ENCODE data around the gene ZNF446. TPM values are rescaled to one million over a fixed set of nuclear protein-coding genes. Genes with fewer than 3 reads are reported as not detected.
A peak's percentile ranks its signal among the peaks of the same experiment; 100 is the strongest.

The ZNF446 gene
- total and polyA plus RNA-seq, 9 donors = 1.9 to 24.9 (median 18.6) TPM

GRCh38 chr19:58519355-58520256 is 43.5 kb downstream of the ZNF446 start, which contains the start of gene ZBTB45:
ZBTB45 (minus strand) TSS chr19:58519810; CDS start chr19:58517673, 2,137 bp downstream.
- Histone ChIP-seq H3K4me3 (peak within 1 kb of the TSS; percentile 76), H3K27ac (peak within 1 kb of the TSS; percentile 65 to 86), H3K9me3 (no peaks in the 10 kb centered on the region), H3K4me1 (ENCODE audit: insufficient read depth) (peaks cover 7% of the 10 kb centered on the region), H3K36me3 (no peaks in the 10 kb centered on the region), H3K27me3 (no peaks in the 10 kb centered on the region)
- DNase-seq = peak; percentile 90 to 95 (median 92)
- 0 to 1% (median 0%) methylated on average over 83 to 87 of the region's 87 CpGs for WGBS, 3 donors
- no peak for TF ChIP-seq EP300 (IDR thresholded peaks at IDR 0.05)
- TF ChIP-seq POLR2A (IDR thresholded peaks at IDR 0.05) = peak; percentile 75
- peak; percentile 24 to 94 (median 89) for TF ChIP-seq CTCF (IDR thresholded peaks at IDR 0.05)
- intact Hi-C loops (cut with DNase I) = loop anchor here in 1 of 4 donors (1.0 kb wide), 1 partner anchor 39 kb away; the partner anchor contains the start of gene UBE2M

- H3K36me3 ChIP-seq = no peaks in the 10 kb centered on the region
- H3K9me3 ChIP-seq = no peaks in the 10 kb centered on the region
- 6% methylated on average over 7 of the region's 7 CpGs for WGBS, 3 donors
- no peak for TF ChIP-seq EP300 (IDR thresholded peaks at IDR 0.05)
- no peak for TF ChIP-seq CTCF (IDR thresholded peaks at IDR 0.05)
- no peak for TF ChIP-seq POLR2A (IDR thresholded peaks at IDR 0.05)
- DNase-seq = no peak
- H3K27me3 ChIP-seq = no peaks in the 10 kb centered on the region
- peaks cover 7% of the 10 kb centered on the region for H3K4me1 ChIP-seq (ENCODE audit: insufficient read depth)
- intact Hi-C loops (cut with DNase I) = no loop called here
- peak overlapping the region; percentile 76 for H3K4me3 ChIP-seq
- peak overlapping the region; percentile 43 to 86 for H3K27ac ChIP-seq
Measured at GRCh38 chr19:58520257-58520599, 44.1 kb downstream of the ZNF446 start.

GRCh38 chr19:58521651-58522050 is 45.5 kb downstream of the ZNF446 start:
- Histone ChIP-seq H3K36me3 (no peaks in the 10 kb centered on the region), H3K27ac (no peak overlapping the region), H3K27me3 (no peaks in the 10 kb centered on the region), H3K4me3 (no peak overlapping the region), H3K4me1 (ENCODE audit: insufficient read depth) (peaks cover 7% of the 10 kb centered on the region), H3K9me3 (no peaks in the 10 kb centered on the region)
- TF ChIP-seq CTCF (IDR thresholded peaks at IDR 0.05) = no peak
- no peak for TF ChIP-seq POLR2A (IDR thresholded peaks at IDR 0.05)
- TF ChIP-seq EP300 (IDR thresholded peaks at IDR 0.05) = no peak
- WGBS, 3 donors = 62 to 71% (median 63%) methylated on average over 4 of the region's 4 CpGs
- intact Hi-C loops (cut with DNase I) = no loop called here
- no peak for DNase-seq

GRCh38 chr19:58522709-58523108 is 46.6 kb downstream of the ZNF446 start:
- peaks cover 7% of the 10 kb centered on the region for H3K4me1 ChIP-seq (ENCODE audit: insufficient read depth)
- intact Hi-C loops (cut with DNase I) = no loop called here
- H3K27me3 ChIP-seq = no peaks in the 10 kb centered on the region
- no peak overlapping the region for H3K27ac ChIP-seq
- H3K36me3 ChIP-seq = no peaks in the 10 kb centered on the region
- TF ChIP-seq POLR2A (IDR thresholded peaks at IDR 0.05) (no peak), CTCF (IDR thresholded peaks at IDR 0.05) (no peak)
- no peak for DNase-seq
- H3K9me3 ChIP-seq = no peaks in the 10 kb centered on the region
- H3K4me3 ChIP-seq = no peak overlapping the region
- WGBS, 3 donors = 75 to 80% (median 76%) methylated on average over 3 of the region's 3 CpGs
